ENCODE measurements around the gene CARD9. TPM values are rescaled to one million over a fixed set of nuclear protein-coding genes. Genes with fewer than 3 reads are reported as not detected.

CARD9 gene
- total RNA-seq = 1 to 10 TPM in 3 of 6 experiments, under 1 TPM in 3; 0.48 to 1.6 (median 1.1) TPM
- long read RNA-seq, partial matches to known transcripts = 2 of 2 reads
- long read RNA-seq, other reads (novel, unspliced or antisense) = 0 of 2 reads

GRCh38 chr9:136373300-136374182, at the start of gene CARD9:
CARD9 (minus strand) TSS chr9:136373669; CDS start chr9:136372078, 1,591 bp downstream.
- TF ChIP-seq POLR2A (IDR thresholded peaks at IDR 0.05) (peak; percentile 23), CTCF (IDR thresholded peaks at IDR 0.05) (no peak)
- Histone ChIP-seq H3K27me3 (no peaks in the 10 kb centered on the region), H3K4me1 (peaks cover 0 to 23% (median 1%) of the 10 kb centered on the region in 4 donors), H3K9me3 (no peaks in the 10 kb centered on the region), H3K4me3 (peak within 1 kb of the TSS; percentile 9 to 31 (median 16)), H3K27ac (peak within 1 kb of the TSS in 1 of 3 donors; percentile 49), H3K36me3 (no peaks in the 10 kb centered on the region)
- peak in 1 of 3 donors; percentile 61 for DNase-seq
- 77% methylated on average over 4 of the region's 27 CpGs for WGBS (ENCODE audit: insufficient coverage, low coverage, low lambda C conversion rate, missing lambda C conversion rate)
- intact Hi-C loops (cut with DNase I) = no loop called here
- peak; percentile 48 to 64 (median 50) for ATAC-seq

GRCh38 chr9:136422876-136423275, 49.4 kb upstream of the CARD9 start:
- Histone ChIP-seq H3K4me3 (no peak overlapping the region), H3K36me3 (peaks cover 0 to 67% (median 33%) of the 10 kb centered on the region in 4 donors), H3K27me3 (no peaks in the 10 kb centered on the region), H3K4me1 (peaks cover 0 to 1% (median under 1%) of the 10 kb centered on the region in 4 donors), H3K9me3 (no peaks in the 10 kb centered on the region), H3K27ac (no peak overlapping the region)
- 96% methylated on average over 5 of the region's 26 CpGs for WGBS (ENCODE audit: insufficient coverage, low coverage, low lambda C conversion rate, missing lambda C conversion rate)
- no peak for ATAC-seq
- DNase-seq = no peak
- intact Hi-C loops (cut with DNase I) = no loop called here
- TF ChIP-seq POLR2A (IDR thresholded peaks at IDR 0.05) (no peak), CTCF (IDR thresholded peaks at IDR 0.05) (no peak)

- Histone ChIP-seq H3K27ac (no peak overlapping the region), H3K9me3 (no peaks in the 10 kb centered on the region), H3K4me3 (no peak overlapping the region), H3K36me3 (peaks cover 5 to 73% (median 38%) of the 10 kb centered on the region in 4 donors), H3K4me1 (peaks cover 0 to 8% (median 2%) of the 10 kb centered on the region in 4 donors), H3K27me3 (no peaks in the 10 kb centered on the region)
- no peak for DNase-seq
- TF ChIP-seq CTCF (IDR thresholded peaks at IDR 0.05) (no peak), POLR2A (IDR thresholded peaks at IDR 0.05) (no peak)
- WGBS (ENCODE audit: insufficient coverage, low coverage, low lambda C conversion rate, missing lambda C conversion rate) = no CpG with 5 or more reads among the region's 21 CpGs
- no peak for ATAC-seq
- intact Hi-C loops (cut with DNase I) = no loop called here
These were observed 48.3 kb upstream of the CARD9 start for GRCh38 chr9:136421791-136422190.

- H3K36me3 ChIP-seq = peaks cover 5 to 87% (median 47%) of the 10 kb centered on the region in 4 donors
- ATAC-seq = no peak
- intact Hi-C loops (cut with DNase I) = no loop called here
- 100% methylated on average over 2 of the region's 12 CpGs for WGBS (ENCODE audit: insufficient coverage, low coverage, low lambda C conversion rate, missing lambda C conversion rate)
- H3K9me3 ChIP-seq = no peaks in the 10 kb centered on the region
- TF ChIP-seq POLR2A (IDR thresholded peaks at IDR 0.05) = no peak
- TF ChIP-seq CTCF (IDR thresholded peaks at IDR 0.05) = no peak
- no peak for DNase-seq
- no peaks in the 10 kb centered on the region for H3K27me3 ChIP-seq
- peak overlapping the region in 2 of 3 donors; percentile 71 to 91 for H3K27ac ChIP-seq
- H3K4me1 ChIP-seq = peaks cover 0 to 8% (median 2%) of the 10 kb centered on the region in 4 donors
- H3K4me3 ChIP-seq = no peak overlapping the region
These were observed 45.6 kb upstream of the CARD9 start for GRCh38 chr9:136419092-136419420.
